ENCODE measurements around the gene MXD4. TPM values are rescaled to one million over a fixed set of nuclear protein-coding genes. Genes with fewer than 3 reads are reported as not detected.

Gene MXD4
- polyA plus RNA-seq, 1 donor (not counting 4 experiments of a cell fraction or from before 2014, with no cell fraction given), result 26.0 TPM

DNA sequence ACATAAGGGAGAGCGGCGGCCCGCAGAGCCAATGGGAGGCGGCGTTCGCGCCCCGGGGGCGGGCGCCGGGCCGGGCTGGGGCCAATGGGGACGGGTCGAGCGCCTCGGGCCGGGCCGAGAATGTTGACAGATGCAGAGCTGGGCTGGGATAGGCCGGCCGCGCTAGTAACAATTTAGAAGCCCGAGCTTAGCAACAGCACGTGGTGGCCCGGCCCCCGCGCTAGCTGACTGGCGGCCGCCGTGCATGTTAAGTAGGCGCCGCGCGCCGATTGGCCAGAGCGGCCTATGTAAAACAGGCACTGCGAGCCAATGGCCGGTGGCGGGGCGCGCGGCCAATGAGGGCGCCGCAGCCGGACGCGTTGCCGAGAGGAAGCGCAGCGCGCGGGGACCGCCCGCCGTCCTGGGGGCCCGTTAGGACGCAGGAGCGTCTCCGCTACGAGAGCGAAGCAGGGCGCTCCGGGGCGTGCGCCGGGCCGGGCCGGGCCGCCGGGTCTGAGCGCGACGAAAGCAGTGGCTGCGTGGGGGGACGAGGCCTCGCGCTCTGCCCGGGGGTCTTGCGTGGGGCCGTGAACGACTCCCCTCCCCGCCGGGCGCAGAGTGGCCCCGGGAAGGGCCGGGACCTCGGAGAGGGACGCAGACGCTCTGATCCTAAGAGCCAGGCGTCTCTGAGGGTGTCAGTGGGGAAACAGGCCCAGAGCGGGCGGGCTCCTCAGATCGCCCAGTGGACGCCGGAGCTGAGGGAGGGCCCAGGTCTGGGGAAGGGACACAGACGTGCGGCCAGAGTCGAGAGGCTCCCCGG lies 435 bp upstream of the MXD4 start:
- dilution Hi-C loops (cut with MboI; ENCODE audit: extremely low pct_ligation_motif_present, low sequenced_read_pairs), result no loop called here
- peaks cover 10% of the 10 kb centered on the region for H3K4me1 ChIP-seq (ENCODE audit: control insufficient read depth, extremely low read depth, insufficient read depth, low read length)
- no peaks in the 10 kb centered on the region for H3K9me1 ChIP-seq (ENCODE audit: control insufficient read depth, extremely low read depth, insufficient read depth, low read length)
- peak overlapping the region; percentile 87 for H3K4me2 ChIP-seq (ENCODE audit: control insufficient read depth, extremely low read depth, insufficient read depth, low read depth, low read length)
- H3K27me3 ChIP-seq (ENCODE audit: control insufficient read depth, extremely low read depth, insufficient read depth, low read length), result no peaks in the 10 kb centered on the region
- peak overlapping the region; percentile 78 for H2AFZ ChIP-seq (ENCODE audit: control insufficient read depth, low read length)
- peaks cover 0 to 2% of the 10 kb centered on the region in 2 experiments for H3K36me3 ChIP-seq (ENCODE audit: control insufficient read depth in 2 of 2, extremely low read depth in 1 of 2, insufficient read depth in 2 of 2, low read length in 2 of 2)
- H3K79me2 ChIP-seq (ENCODE audit: control insufficient read depth, insufficient read depth, low read length), result peaks cover 10% of the 10 kb centered on the region
- no peak for TF ChIP-seq EZH2 (IDR thresholded peaks at IDR 0.05; ENCODE audit: low read length)
- TF ChIP-seq, protein P1, sequence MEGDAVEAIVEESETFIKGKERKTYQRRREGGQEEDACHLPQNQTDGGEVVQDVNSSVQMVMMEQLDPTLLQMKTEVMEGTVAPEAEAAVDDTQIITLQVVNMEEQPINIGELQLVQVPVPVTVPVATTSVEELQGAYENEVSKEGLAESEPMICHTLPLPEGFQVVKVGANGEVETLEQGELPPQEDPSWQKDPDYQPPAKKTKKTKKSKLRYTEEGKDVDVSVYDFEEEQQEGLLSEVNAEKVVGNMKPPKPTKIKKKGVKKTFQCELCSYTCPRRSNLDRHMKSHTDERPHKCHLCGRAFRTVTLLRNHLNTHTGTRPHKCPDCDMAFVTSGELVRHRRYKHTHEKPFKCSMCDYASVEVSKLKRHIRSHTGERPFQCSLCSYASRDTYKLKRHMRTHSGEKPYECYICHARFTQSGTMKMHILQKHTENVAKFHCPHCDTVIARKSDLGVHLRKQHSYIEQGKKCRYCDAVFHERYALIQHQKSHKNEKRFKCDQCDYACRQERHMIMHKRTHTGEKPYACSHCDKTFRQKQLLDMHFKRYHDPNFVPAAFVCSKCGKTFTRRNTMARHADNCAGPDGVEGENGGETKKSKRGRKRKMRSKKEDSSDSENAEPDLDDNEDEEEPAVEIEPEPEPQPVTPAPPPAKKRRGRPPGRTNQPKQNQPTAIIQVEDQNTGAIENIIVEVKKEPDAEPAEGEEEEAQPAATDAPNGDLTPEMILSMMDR (optimal IDR thresholded peaks at IDR 0.05 in 1 of 3, IDR thresholded peaks at IDR 0.05 in 1 of 3, conservative IDR thresholded peaks at IDR 0.05 in 1 of 3; ENCODE audit: extremely low read depth in 1 of 3, insufficient read depth in 2 of 3, low read length in 3 of 3), result no peak
- H3K27ac ChIP-seq (ENCODE audit: control insufficient read depth, insufficient read depth, low read length), result no peak overlapping the region
- H4K20me1 ChIP-seq (ENCODE audit: control insufficient read depth, extremely low read depth, insufficient read depth, low read length), result peaks cover 5% of the 10 kb centered on the region
- peak; percentile 94 for DNase-seq (ENCODE audit: low read depth, low spot score)
- peak; percentile 68 for FAIRE-seq
- peak overlapping the region; percentile 67 for H3K9ac ChIP-seq (ENCODE audit: control insufficient read depth, extremely low read depth, insufficient read depth, low read length)
- H3K4me3 ChIP-seq (ENCODE audit: control insufficient read depth in 2 of 3, extremely low read depth in 1 of 3, insufficient read depth in 2 of 3, low read depth in 1 of 3, low read length in 3 of 3), result peak overlapping the region; percentile 66 to 91 (median 69)
- H3K9me3 ChIP-seq (ENCODE audit: control insufficient read depth, low read depth, low read length), result no peaks in the 10 kb centered on the region

DNA sequence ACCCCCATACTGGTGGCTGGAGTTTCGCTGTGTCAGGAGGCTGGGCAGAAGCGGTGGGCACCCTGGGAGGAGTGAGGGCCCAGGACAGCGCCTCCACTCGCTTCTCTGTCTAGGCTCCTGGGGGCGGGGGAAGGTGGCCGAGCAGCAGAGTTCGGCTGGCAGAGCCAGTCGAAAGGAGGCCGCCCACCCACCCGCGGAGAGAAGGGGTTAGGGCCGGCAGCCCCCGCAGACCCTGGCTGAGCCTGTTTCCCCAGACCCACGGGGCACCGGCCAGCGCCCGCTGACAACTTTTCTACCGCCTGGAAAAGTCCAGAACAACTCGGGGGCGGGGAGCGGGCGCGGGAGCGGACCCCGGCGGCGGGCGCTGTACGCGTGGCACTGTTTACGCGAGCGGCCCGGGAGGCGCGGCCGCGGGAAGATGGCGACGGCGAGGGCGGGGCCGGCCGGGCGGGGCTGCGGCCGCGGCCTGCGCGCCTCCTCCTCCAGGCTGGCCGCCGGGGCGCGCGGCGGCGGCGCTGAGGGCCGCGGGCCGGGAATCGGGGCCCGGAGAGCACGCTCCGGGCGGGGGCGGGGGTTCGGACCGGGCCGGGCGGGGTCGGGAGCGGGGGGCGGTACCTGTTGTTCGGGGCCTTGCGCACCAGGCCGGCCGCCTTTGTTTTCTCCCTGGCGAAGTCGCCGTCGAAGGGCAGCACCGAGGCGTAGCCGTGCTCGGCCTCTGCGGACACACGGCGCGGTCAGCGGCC lies 628 bp downstream of the MXD4 start:
- no peaks in the 10 kb centered on the region for H3K27me3 ChIP-seq (ENCODE audit: control insufficient read depth, extremely low read depth, insufficient read depth, low read length)
- peak overlapping the region; percentile 85 for H3K4me2 ChIP-seq (ENCODE audit: control insufficient read depth, extremely low read depth, insufficient read depth, low read depth, low read length)
- H3K4me1 ChIP-seq (ENCODE audit: control insufficient read depth, extremely low read depth, insufficient read depth, low read length), result peaks cover 10% of the 10 kb centered on the region
- H2AFZ ChIP-seq (ENCODE audit: control insufficient read depth, low read length), result peak overlapping the region; percentile 15
- H3K36me3 ChIP-seq (ENCODE audit: control insufficient read depth in 2 of 2, extremely low read depth in 1 of 2, insufficient read depth in 2 of 2, low read length in 2 of 2), result peaks cover 0 to 6% of the 10 kb centered on the region in 2 experiments
- DNase-seq (ENCODE audit: low read depth, low spot score) (no peak), FAIRE-seq (no peak)
- H3K9me1 ChIP-seq (ENCODE audit: control insufficient read depth, extremely low read depth, insufficient read depth, low read length), result no peaks in the 10 kb centered on the region
- peaks cover 10% of the 10 kb centered on the region for H3K79me2 ChIP-seq (ENCODE audit: control insufficient read depth, insufficient read depth, low read length)
- H4K20me1 ChIP-seq (ENCODE audit: control insufficient read depth, extremely low read depth, insufficient read depth, low read length), result peaks cover 8% of the 10 kb centered on the region
- peak overlapping the region; percentile 73 to 91 (median 87) for H3K4me3 ChIP-seq (ENCODE audit: control insufficient read depth in 2 of 3, extremely low read depth in 1 of 3, insufficient read depth in 2 of 3, low read depth in 1 of 3, low read length in 3 of 3)
- TF ChIP-seq, protein P1 (optimal IDR thresholded peaks at IDR 0.05 in 1 of 3, IDR thresholded peaks at IDR 0.05 in 1 of 3, conservative IDR thresholded peaks at IDR 0.05 in 1 of 3; ENCODE audit: extremely low read depth in 1 of 3, insufficient read depth in 2 of 3, low read length in 3 of 3), result no peak
- TF ChIP-seq EZH2 (IDR thresholded peaks at IDR 0.05; ENCODE audit: low read length), result no peak
- no peaks in the 10 kb centered on the region for H3K9me3 ChIP-seq (ENCODE audit: control insufficient read depth, low read depth, low read length)
- peak overlapping the region; percentile 80 for H3K9ac ChIP-seq (ENCODE audit: control insufficient read depth, extremely low read depth, insufficient read depth, low read length)
- dilution Hi-C loops (cut with MboI; ENCODE audit: extremely low pct_ligation_motif_present, low sequenced_read_pairs), result no loop called here
- peak overlapping the region; percentile 54 for H3K27ac ChIP-seq (ENCODE audit: control insufficient read depth, insufficient read depth, low read length)

All from keratinocyte (primary cell).